Neural progenitor cell (in vitro differentiated cells): ENCODE measurements around the gene HTT.
"Not testable (repeated sequence)": the region's sequence is repeated elsewhere in the genome, so short reads cannot be mapped to it uniquely, and the experiment has no call there.

Experiments
- EZH2 ChIP-seq: fragments of 200-600 bp; sonication (generic); IDR thresholded peaks from 2 replicates; pipeline ENCODE4 v1.6.1; 2017; ENCODE audit warnings: antibody characterized with exemption, mild to moderate bottlenecking, moderate library complexity
- TF ChIP-seq, protein P1 (sequence below): fragments of 200-600 bp; sonication (generic); IDR thresholded peaks from 2 replicates; pipeline ENCODE4 v1.5.1; 2017; ENCODE audit warnings: antibody characterized with exemption, mild to moderate bottlenecking

GRCh38 chr4:3051141-3051897 is 23.2 kb upstream of the HTT start:
- TF ChIP-seq, protein P1, sequence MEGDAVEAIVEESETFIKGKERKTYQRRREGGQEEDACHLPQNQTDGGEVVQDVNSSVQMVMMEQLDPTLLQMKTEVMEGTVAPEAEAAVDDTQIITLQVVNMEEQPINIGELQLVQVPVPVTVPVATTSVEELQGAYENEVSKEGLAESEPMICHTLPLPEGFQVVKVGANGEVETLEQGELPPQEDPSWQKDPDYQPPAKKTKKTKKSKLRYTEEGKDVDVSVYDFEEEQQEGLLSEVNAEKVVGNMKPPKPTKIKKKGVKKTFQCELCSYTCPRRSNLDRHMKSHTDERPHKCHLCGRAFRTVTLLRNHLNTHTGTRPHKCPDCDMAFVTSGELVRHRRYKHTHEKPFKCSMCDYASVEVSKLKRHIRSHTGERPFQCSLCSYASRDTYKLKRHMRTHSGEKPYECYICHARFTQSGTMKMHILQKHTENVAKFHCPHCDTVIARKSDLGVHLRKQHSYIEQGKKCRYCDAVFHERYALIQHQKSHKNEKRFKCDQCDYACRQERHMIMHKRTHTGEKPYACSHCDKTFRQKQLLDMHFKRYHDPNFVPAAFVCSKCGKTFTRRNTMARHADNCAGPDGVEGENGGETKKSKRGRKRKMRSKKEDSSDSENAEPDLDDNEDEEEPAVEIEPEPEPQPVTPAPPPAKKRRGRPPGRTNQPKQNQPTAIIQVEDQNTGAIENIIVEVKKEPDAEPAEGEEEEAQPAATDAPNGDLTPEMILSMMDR, result not testable (repeated sequence)
- TF ChIP-seq EZH2, result not testable (repeated sequence)
